ENCODE measurements around the gene ARHGEF11. TPM values are rescaled to one million over a fixed set of nuclear protein-coding genes. Genes with fewer than 3 reads are reported as not detected.

The ARHGEF11 gene
- total RNA-seq, 1 experiment from 2014 or later = 55.5 TPM

GRCh38 chr1:156894711-156895454 lies 150.7 kb downstream of the ARHGEF11 start:
- DNase-seq (ENCODE audit: low read depth, low spot score) (no peak), ATAC-seq (peak; percentile 27)
- intact Hi-C loops (cut with micrococcal nuclease; ENCODE audit: unreplicated experiment) = no loop called here
- Histone ChIP-seq H3K27me3 (ENCODE audit: control insufficient read depth, insufficient read depth, low read length) (no peaks in the 10 kb centered on the region), H3K4me3 (ENCODE audit: low read depth in 2 of 2, low read length in 2 of 2) (peak overlapping the region; percentile 35 to 52; a peak in 3 of 4 replicates), H3K27ac (ENCODE audit: low read length) (peak overlapping the region; percentile 91), H3K4me1 (ENCODE audit: control insufficient read depth, insufficient read depth, low read length) (peaks cover 60% of the 10 kb centered on the region), H3K9me3 (ENCODE audit: control insufficient read depth, insufficient read depth, low read depth, low read length) (no peaks in the 10 kb centered on the region), H3K36me3 (ENCODE audit: control insufficient read depth, insufficient read depth, low read length) (no peaks in the 10 kb centered on the region)
- ChIA-PET POLR2A (interaction anchor here (0.6 kb wide), 1 partner anchor 173 kb away, joined by 4 read pairs; no protein-coding TSS in a partner anchor), CTCF (interaction anchor here (0.6 to 1.2 kb wide), 3 partner anchors 33 to 249 kb away, joined by 3 to 9 read pairs (median 4); partner anchors contain the start of gene NTRK1)
- in situ Hi-C loops (cut with HindIII; ENCODE audit: low pct_unique_long_range_greater_than_20kb, low sequenced_read_pairs) = no loop called here
- TF ChIP-seq, protein P1, sequence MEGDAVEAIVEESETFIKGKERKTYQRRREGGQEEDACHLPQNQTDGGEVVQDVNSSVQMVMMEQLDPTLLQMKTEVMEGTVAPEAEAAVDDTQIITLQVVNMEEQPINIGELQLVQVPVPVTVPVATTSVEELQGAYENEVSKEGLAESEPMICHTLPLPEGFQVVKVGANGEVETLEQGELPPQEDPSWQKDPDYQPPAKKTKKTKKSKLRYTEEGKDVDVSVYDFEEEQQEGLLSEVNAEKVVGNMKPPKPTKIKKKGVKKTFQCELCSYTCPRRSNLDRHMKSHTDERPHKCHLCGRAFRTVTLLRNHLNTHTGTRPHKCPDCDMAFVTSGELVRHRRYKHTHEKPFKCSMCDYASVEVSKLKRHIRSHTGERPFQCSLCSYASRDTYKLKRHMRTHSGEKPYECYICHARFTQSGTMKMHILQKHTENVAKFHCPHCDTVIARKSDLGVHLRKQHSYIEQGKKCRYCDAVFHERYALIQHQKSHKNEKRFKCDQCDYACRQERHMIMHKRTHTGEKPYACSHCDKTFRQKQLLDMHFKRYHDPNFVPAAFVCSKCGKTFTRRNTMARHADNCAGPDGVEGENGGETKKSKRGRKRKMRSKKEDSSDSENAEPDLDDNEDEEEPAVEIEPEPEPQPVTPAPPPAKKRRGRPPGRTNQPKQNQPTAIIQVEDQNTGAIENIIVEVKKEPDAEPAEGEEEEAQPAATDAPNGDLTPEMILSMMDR (IDR thresholded peaks at IDR 0.05) = no peak
- no peak for TF ChIP-seq SIN3A (IDR thresholded peaks at IDR 0.05; ENCODE audit: borderline replicate concordance, insufficient read depth, low read depth, low read length)
- no peak for TF ChIP-seq TCF7L2 (IDR thresholded peaks at IDR 0.05; ENCODE audit: low read depth, low read length)
- BruUV-seq (replicated peaks) = no TSS peak

GRCh38 chr1:156894001-156894400 lies 151.5 kb downstream of the ARHGEF11 start:
- ATAC-seq = no peak
- intact Hi-C loops (cut with micrococcal nuclease; ENCODE audit: unreplicated experiment) = no loop called here
- Histone ChIP-seq H3K4me3 (ENCODE audit: low read depth in 2 of 2, low read length in 2 of 2) (peak overlapping the region; percentile 35 to 52), H3K9me3 (ENCODE audit: control insufficient read depth, insufficient read depth, low read depth, low read length) (no peaks in the 10 kb centered on the region), H3K27ac (ENCODE audit: low read length) (peak overlapping the region; percentile 91), H3K4me1 (ENCODE audit: control insufficient read depth, insufficient read depth, low read length) (peaks cover 53% of the 10 kb centered on the region), H3K36me3 (ENCODE audit: control insufficient read depth, insufficient read depth, low read length) (no peaks in the 10 kb centered on the region), H3K27me3 (ENCODE audit: control insufficient read depth, insufficient read depth, low read length) (no peaks in the 10 kb centered on the region)
- ChIA-PET POLR2A (no interaction called here), CTCF (no interaction called here)
- no peak for DNase-seq (ENCODE audit: low read depth, low spot score)
- no TSS peak for BruUV-seq (replicated peaks)
- TF ChIP-seq TCF7L2 (IDR thresholded peaks at IDR 0.05; ENCODE audit: low read depth, low read length) = no peak
- TF ChIP-seq, protein P1 (IDR thresholded peaks at IDR 0.05) = no peak
- TF ChIP-seq POLR2AphosphoS5 (IDR thresholded peaks at IDR 0.05; ENCODE audit: low read depth, low read length) = no peak
- TF ChIP-seq, protein P2, sequence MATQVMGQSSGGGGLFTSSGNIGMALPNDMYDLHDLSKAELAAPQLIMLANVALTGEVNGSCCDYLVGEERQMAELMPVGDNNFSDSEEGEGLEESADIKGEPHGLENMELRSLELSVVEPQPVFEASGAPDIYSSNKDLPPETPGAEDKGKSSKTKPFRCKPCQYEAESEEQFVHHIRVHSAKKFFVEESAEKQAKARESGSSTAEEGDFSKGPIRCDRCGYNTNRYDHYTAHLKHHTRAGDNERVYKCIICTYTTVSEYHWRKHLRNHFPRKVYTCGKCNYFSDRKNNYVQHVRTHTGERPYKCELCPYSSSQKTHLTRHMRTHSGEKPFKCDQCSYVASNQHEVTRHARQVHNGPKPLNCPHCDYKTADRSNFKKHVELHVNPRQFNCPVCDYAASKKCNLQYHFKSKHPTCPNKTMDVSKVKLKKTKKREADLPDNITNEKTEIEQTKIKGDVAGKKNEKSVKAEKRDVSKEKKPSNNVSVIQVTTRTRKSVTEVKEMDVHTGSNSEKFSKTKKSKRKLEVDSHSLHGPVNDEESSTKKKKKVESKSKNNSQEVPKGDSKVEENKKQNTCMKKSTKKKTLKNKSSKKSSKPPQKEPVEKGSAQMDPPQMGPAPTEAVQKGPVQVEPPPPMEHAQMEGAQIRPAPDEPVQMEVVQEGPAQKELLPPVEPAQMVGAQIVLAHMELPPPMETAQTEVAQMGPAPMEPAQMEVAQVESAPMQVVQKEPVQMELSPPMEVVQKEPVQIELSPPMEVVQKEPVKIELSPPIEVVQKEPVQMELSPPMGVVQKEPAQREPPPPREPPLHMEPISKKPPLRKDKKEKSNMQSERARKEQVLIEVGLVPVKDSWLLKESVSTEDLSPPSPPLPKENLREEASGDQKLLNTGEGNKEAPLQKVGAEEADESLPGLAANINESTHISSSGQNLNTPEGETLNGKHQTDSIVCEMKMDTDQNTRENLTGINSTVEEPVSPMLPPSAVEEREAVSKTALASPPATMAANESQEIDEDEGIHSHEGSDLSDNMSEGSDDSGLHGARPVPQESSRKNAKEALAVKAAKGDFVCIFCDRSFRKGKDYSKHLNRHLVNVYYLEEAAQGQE (IDR thresholded peaks at IDR 0.05; ENCODE audit: insufficient read depth in 1 of 2, low read depth in 2 of 2, low read length in 1 of 2) = no peak
- no peak for TF ChIP-seq SIN3A (IDR thresholded peaks at IDR 0.05; ENCODE audit: borderline replicate concordance, insufficient read depth, low read depth, low read length)
- in situ Hi-C loops (cut with HindIII; ENCODE audit: low pct_unique_long_range_greater_than_20kb, low sequenced_read_pairs) = no loop called here
